HG03469 (cell line): Measurements from ENCODE around the gene POU2F2.

Source experiments
- ATAC-seq: cut with Tn5 transposase; IDR thresholded peaks from one replicate; pipeline ENCODE4 v1.9.1; 2021; ENCODE audit warnings: mild to moderate bottlenecking, moderate library complexity, moderate number of reproducible peaks; ENCODE audit not compliant: unreplicated experiment

Gene POU2F2

GRCh38 chr19:42126574-42126973, 5.7 kb downstream of the POU2F2 start:
- no peak for ATAC-seq

- ATAC-seq, result no peak
These were observed 6.7 kb downstream of the POU2F2 start for GRCh38 chr19:42125536-42125935.

- no peak for ATAC-seq
These were observed 7.8 kb downstream of the POU2F2 start for GRCh38 chr19:42124386-42124901.

GRCh38 chr19:42123765-42124164, 8.5 kb downstream of the POU2F2 start:
- no peak for ATAC-seq

GRCh38 chr19:42122691-42123607, 9.3 kb downstream of the POU2F2 start:
- ATAC-seq, result no peak

- ATAC-seq, result no peak
These were observed 10.6 kb downstream of the POU2F2 start for GRCh38 chr19:42121656-42122069.

- no peak for ATAC-seq
These were observed 11.1 kb downstream of the POU2F2 start for GRCh38 chr19:42121036-42121621.

GRCh38 chr19:42120276-42120980, 11.8 kb downstream of the POU2F2 start:
- no peak for ATAC-seq

GRCh38 chr19:42117076-42117475, 15.2 kb downstream of the POU2F2 start:
- no peak for ATAC-seq

GRCh38 chr19:42116308-42117075, 15.8 kb downstream of the POU2F2 start:
- no peak for ATAC-seq

GRCh38 chr19:42115705-42116104, 16.5 kb downstream of the POU2F2 start:
- ATAC-seq, result no peak

GRCh38 chr19:42115219-42115618, 17.0 kb downstream of the POU2F2 start:
- ATAC-seq, result no peak

- no peak for ATAC-seq
These were observed 17.8 kb downstream of the POU2F2 start for GRCh38 chr19:42114412-42114811.

- ATAC-seq, result no peak
These were observed 18.5 kb downstream of the POU2F2 start for GRCh38 chr19:42113641-42114348.

- ATAC-seq, result no peak
These were observed 20.4 kb downstream of the POU2F2 start for GRCh38 chr19:42111811-42112210.

- ATAC-seq, result no peak
These were observed 20.9 kb downstream of the POU2F2 start for GRCh38 chr19:42111384-42111783.

GRCh38 chr19:42110658-42111057, 21.6 kb downstream of the POU2F2 start:
- ATAC-seq, result no peak

- no peak for ATAC-seq
These were observed 22.4 kb downstream of the POU2F2 start for GRCh38 chr19:42109896-42110295.

- no peak for ATAC-seq
These were observed 23.5 kb downstream of the POU2F2 start for GRCh38 chr19:42108527-42109389.
